ENCODE data around the gene DUSP22. TPM values are rescaled to one million over a fixed set of nuclear protein-coding genes. Genes with fewer than 3 reads are reported as not detected.

Gene DUSP22
- polyA plus RNA-seq, 2 of the 4 experiments (the other 2 are of a cell fraction) = 6.2 to 11.3 TPM

- no peak for TF ChIP-seq REST (IDR thresholded peaks at IDR 0.05)
- no peak for TF ChIP-seq ATOH8 (CRISPR knock-in tag; IDR thresholded peaks at IDR 0.05; ENCODE audit: low read depth)
- TF ChIP-seq PHF8 (IDR thresholded peaks at IDR 0.05; ENCODE audit: borderline replicate concordance, low read depth) = no peak
- no peak for TF ChIP-seq EP300 (IDR thresholded peaks at IDR 0.05)
- no peak for TF ChIP-seq JUNB (IDR thresholded peaks at IDR 0.05)
- no peak for TF ChIP-seq CEBPB (IDR thresholded peaks at IDR 0.05)
Measured at GRCh38 chr6:348860-349396, 56.6 kb downstream of the DUSP22 start (continued).

- Histone ChIP-seq H3K4me2 (no peak overlapping the region), H3K9me3 (no peaks in the 10 kb centered on the region), H3K4me3 (no peak overlapping the region), H3K4me1 (no peaks in the 10 kb centered on the region), H3K27ac (no peak overlapping the region)
- DNase-seq (ENCODE audit: low read depth in 1 of 2, low spot score in 1 of 2) (no peak), FAIRE-seq (no peak), ATAC-seq (no peak)
- TF ChIP-seq HEYL (CRISPR knock-in tag; IDR thresholded peaks at IDR 0.05) (no peak), ELK1 (IDR thresholded peaks at IDR 0.05; ENCODE audit: low read depth, low read length) (no peak), ZC3H11A (IDR thresholded peaks at IDR 0.05) (no peak), KDM5A (IDR thresholded peaks at IDR 0.05) (no peak), EHMT2 (IDR thresholded peaks at IDR 0.05; ENCODE audit: low read depth) (no peak), HDAC2 (IDR thresholded peaks at IDR 0.05) (no peak), MAX (IDR thresholded peaks at IDR 0.05) (no peak)
- WGBS (ENCODE audit: missing lambda C conversion rate) = 69% methylated on average over 5 of the region's 6 CpGs
- ChIA-PET CTCF (interaction anchor here (2.1 kb wide), 1 partner anchor 11 kb away, joined by 6 read pairs; no protein-coding TSS in a partner anchor), POLR2A (no interaction called here)
Measured at GRCh38 chr6:349491-349921, 57.2 kb downstream of the DUSP22 start.

- DNase-seq (ENCODE audit: low read depth in 1 of 2, low spot score in 1 of 2) (no peak), ATAC-seq (no peak), FAIRE-seq (no peak)
- Histone ChIP-seq H3K4me1 (no peaks in the 10 kb centered on the region), H3K9me3 (no peaks in the 10 kb centered on the region), H3K4me2 (no peak overlapping the region), H3K27ac (no peak overlapping the region), H3K4me3 (no peak overlapping the region)
- 89% methylated on average over 9 of the region's 9 CpGs for WGBS (ENCODE audit: missing lambda C conversion rate)
- CTCF ChIA-PET = interaction anchor here (1.2 to 2.1 kb wide), 3 partner anchors 10 to 162 kb away, joined by 3 to 6 read pairs (median 3); no protein-coding TSS in a partner anchor
- TF ChIP-seq HEYL (CRISPR knock-in tag; IDR thresholded peaks at IDR 0.05) (no peak), SREBF2 (IDR thresholded peaks at IDR 0.05) (no peak), RAD21 (conservative IDR thresholded peaks at IDR 0.05 in 1 of 2, IDR thresholded peaks at IDR 0.05 in 1 of 2) (no peak), POLR2AphosphoS2 (conservative IDR thresholded peaks at IDR 0.05; ENCODE audit: low read length) (no peak), HOXB13 (CRISPR knock-in tag; IDR thresholded peaks at IDR 0.05; ENCODE audit: low read depth) (no peak), CBX2 (IDR thresholded peaks at IDR 0.05; ENCODE audit: borderline replicate concordance, low read depth) (no peak), NFE2L2 (conservative IDR thresholded peaks at IDR 0.05; ENCODE audit: low read length) (no peak)
- POLR2A ChIA-PET = no interaction called here
Measured at GRCh38 chr6:350371-350770, 58.1 kb downstream of the DUSP22 start.
